Pancreas (tissue), 10 donors: ENCODE results near the gene AKAP13. TPM values are rescaled to one million over a fixed set of nuclear protein-coding genes. Genes with fewer than 3 reads are reported as not detected.

ENCODE experiments used
- ATAC-seq, 4 donors: fragments of 200-7000 bp; cut with Tn5 transposase; one replicate each; pipeline versions ENCODE4 v1.8.0 to v1.9.1; 2020; ENCODE audit warnings: mild to moderate bottlenecking in 4 of 4, moderate library complexity in 4 of 4
- DNase-seq, 6 donors: peaks; one replicate each; pipeline ENCODE4 v3.0.0-alpha.2; 2020
- FAIRE-seq: peaks from 2 replicates; lab custom pipeline; 2012; peaks lifted over from hg19 to GRCh38; lab: Jason Lieb, UNC
- H3K27ac ChIP-seq, 4 donors: fragments of 200-600 bp; sonication (generic); 1 replicate in 3 of 4; 2 replicates in 1 of 4; pipeline versions ENCODE4 v1.5.0 to v1.8.0; 2020
- H3K27me3 ChIP-seq, 4 donors: fragments of 200-600 bp; one replicate each; pipeline ENCODE4 v1.8.0; 2021
- H3K36me3 ChIP-seq, 3 donors: fragments of 200-600 bp; sonication (generic) in 1 of 3; one replicate each; pipeline versions ENCODE4 v1.5.0 to v1.8.0; 2020 to 2021
- H3K4me1 ChIP-seq, 3 donors: fragments of 200-600 bp; one replicate each; pipeline ENCODE4 v1.8.0; 2021
- H3K4me3 ChIP-seq, 4 donors: fragments of 200-600 bp; sonication (generic) in 2 of 4; one replicate each; pipeline versions ENCODE4 v1.5.0 to v1.8.0; 2020 to 2021
- H3K9me3 ChIP-seq, 4 donors: fragments of 200-600 bp; one replicate each; pipeline ENCODE4 v1.8.0; 2021
- WGBS, 2 donors: extraction: QIAGEN DNeasy Blood & Tissue Kit; methylation state at CpG; one replicate each; pipeline ENCODE4 v1.1.7; 2013; 5-methylcytosine and 5-hydroxymethylcytosine counted together
- intact Hi-C, 3 donors: fragments of 100-400 bp; cut with DNase I; formaldehyde crosslinking; loops; one replicate each; pipeline versions ENCODE4 v1.11.1 to v1.14.2; 2022
- polyA plus RNA-seq, 2 donors: library from polyadenylated mRNA; stranded (reverse); fragments of 200-250 nt; gene quantifications; one replicate each; pipeline ENCODE4 v1.2.3, GENCODE V29; 2013
- total RNA-seq, 6 donors: library from RNA; stranded (reverse); fragmentation: NEBNext Ultra II Directional in 4 of 6; extraction: Animal tissue kit (Norgen Biotek cat#: 25700) in 4 of 6; gene quantifications; one replicate each; pipeline versions ENCODE4 v1.2.1 to v1.2.4, GENCODE V29; 2021 to 2023
- TF ChIP-seq, protein P1 (sequence below), 4 donors: fragments of 200-600 bp; sonication (generic) in 3 of 4; IDR thresholded peaks; one replicate each; pipeline versions ENCODE4 v1.5.0 to v1.8.0; 2021; ENCODE audit warnings: antibody characterized with exemption in 4 of 4
- donor health status: healthy with polysubstance abuse.
- donor health status: DM: no; HTN: no; CAD: no; lungs with moderate emphysema.
- donor health status: DM: no; HTN: no; CAD: no.
- donor health status: control.
- donor health status: control.
- donor health status: Bipolar disorder and iron deficiency.
- donor health status: DM: yes; HTN: yes; CAD: no.
- donor health status: DM: no; HTN: no; CAD: no.
- donor health status: DM: no; HTN: no; CAD: no.
- donor health status: DM: yes; HTN: yes; CAD: no.

The AKAP13 gene
- total and polyA plus RNA-seq, 8 donors: 64.9 to 139 (median 89.9) TPM

DNA sequence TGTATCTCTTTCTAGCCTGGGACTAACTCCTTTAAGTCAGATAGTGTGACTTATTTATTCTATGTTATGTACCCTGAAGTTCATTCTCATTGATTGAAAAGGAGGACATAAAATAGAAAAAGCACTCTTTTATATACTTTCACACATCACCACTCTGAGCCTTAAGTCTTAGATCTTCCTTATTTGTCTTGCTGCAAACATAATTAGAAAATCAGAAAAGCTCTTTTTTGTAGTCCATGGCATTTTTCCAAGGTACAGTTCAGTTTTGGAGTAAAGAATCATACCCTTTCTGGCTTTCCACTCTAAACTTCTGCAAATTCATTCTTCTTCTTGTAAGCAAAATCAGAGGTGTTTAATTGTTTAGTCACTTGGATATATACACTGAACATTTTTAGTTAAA is 75.5 kb downstream of the AKAP13 start:
- FAIRE-seq (no peak), DNase-seq (no peak), ATAC-seq (no peak)
- Histone ChIP-seq H3K9me3 (no peaks in the 10 kb centered on the region), H3K27me3 (no peaks in the 10 kb centered on the region), H3K27ac (no peak overlapping the region), H3K4me1 (peaks cover 0 to 3% (median 0%) of the 10 kb centered on the region in 3 donors), H3K4me3 (no peak overlapping the region), H3K36me3 (no peaks in the 10 kb centered on the region)
- TF ChIP-seq, protein P1, sequence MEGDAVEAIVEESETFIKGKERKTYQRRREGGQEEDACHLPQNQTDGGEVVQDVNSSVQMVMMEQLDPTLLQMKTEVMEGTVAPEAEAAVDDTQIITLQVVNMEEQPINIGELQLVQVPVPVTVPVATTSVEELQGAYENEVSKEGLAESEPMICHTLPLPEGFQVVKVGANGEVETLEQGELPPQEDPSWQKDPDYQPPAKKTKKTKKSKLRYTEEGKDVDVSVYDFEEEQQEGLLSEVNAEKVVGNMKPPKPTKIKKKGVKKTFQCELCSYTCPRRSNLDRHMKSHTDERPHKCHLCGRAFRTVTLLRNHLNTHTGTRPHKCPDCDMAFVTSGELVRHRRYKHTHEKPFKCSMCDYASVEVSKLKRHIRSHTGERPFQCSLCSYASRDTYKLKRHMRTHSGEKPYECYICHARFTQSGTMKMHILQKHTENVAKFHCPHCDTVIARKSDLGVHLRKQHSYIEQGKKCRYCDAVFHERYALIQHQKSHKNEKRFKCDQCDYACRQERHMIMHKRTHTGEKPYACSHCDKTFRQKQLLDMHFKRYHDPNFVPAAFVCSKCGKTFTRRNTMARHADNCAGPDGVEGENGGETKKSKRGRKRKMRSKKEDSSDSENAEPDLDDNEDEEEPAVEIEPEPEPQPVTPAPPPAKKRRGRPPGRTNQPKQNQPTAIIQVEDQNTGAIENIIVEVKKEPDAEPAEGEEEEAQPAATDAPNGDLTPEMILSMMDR (IDR thresholded peaks at IDR 0.05): no peak
- intact Hi-C loops: no loop called here

DNA sequence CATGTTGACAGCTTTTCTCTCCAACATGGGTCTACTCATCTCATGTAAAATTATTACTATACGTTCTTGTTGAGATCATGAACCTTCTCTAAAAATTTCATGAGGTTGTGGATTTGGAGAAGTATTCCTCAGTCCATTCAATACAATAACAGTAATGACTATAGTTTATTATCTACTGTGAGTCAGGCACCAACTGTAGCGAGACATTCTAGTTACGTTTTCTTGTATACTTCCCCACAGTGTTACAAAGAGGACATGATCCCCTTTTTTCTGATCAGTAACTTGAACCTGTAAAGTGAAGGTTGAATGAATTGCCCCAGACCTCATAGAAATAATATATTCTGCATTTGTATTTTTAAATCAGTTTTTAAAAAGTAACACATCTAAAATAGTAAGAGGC is 76.4 kb downstream of the AKAP13 start:
- ATAC-seq (no peak), FAIRE-seq (no peak), DNase-seq (no peak)
- no peaks in the 10 kb centered on the region for H3K27me3 ChIP-seq
- H3K36me3 ChIP-seq: no peaks in the 10 kb centered on the region
- intact Hi-C loops: no loop called here
- H3K9me3 ChIP-seq: no peaks in the 10 kb centered on the region
- H3K4me1 ChIP-seq: peaks cover 0 to 3% (median 0%) of the 10 kb centered on the region in 3 donors
- no peak overlapping the region for H3K27ac ChIP-seq
- 94 to 96% methylated on average over 3 of the region's 3 CpGs for WGBS, 2 donors
- H3K4me3 ChIP-seq: no peak overlapping the region
- TF ChIP-seq, protein P1 (IDR thresholded peaks at IDR 0.05): no peak

DNA sequence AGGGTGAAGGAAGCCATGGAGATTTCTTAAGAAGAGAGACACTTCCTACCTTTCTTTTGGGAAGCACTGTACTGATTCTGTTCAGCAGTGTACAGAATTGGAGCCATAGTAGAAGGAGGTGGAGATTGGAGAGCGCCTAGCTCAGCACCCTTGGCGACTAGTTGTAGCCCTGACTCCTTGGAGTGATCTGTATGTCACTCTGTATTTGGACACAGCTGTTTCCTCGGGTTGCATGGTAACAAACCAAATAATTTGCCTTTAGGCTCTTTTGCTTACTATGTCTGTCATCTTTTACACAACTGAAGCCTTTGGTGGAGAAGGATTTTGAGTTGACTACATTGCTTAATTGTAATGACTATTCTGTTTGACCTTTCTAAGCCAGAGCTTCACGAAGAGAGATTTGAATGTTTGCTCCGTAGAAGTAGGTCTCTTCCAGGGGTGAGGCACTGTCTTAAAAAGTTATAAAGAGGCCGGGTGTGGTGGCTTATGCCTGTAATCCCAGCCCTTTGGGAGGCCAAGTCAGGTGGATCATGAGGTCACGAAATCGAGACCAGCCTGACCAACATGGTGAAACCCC is 77.1 kb downstream of the AKAP13 start:
- FAIRE-seq: no peak
- no peak overlapping the region for H3K27ac ChIP-seq

DNA sequence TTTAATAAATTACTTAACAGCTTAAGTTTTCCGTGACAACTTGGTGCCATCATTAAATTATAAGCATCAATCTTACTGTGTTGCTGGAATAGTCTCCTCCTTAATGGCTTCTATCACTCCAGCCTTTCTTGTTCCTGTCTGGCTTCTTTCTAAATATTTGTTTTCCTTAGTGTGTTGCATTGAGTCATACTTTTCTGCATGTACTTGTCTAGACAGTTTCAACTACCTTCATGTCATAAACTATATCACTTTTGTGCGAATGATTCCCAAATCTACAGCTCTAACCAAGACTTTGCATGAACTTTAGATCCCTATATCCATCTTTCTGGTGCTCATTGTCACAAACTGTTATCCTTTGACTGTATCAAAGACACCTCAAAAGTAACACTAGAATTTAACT is 78.4 kb downstream of the AKAP13 start:
- Histone ChIP-seq H3K9me3 (no peaks in the 10 kb centered on the region), H3K36me3 (no peaks in the 10 kb centered on the region), H3K4me1 (peaks cover 0 to 3% (median 0%) of the 10 kb centered on the region in 3 donors), H3K27ac (no peak overlapping the region), H3K27me3 (no peaks in the 10 kb centered on the region), H3K4me3 (no peak overlapping the region)
- WGBS, 2 donors: 95 to 98% methylated on average over 2 of the region's 2 CpGs
- TF ChIP-seq, protein P1 (IDR thresholded peaks at IDR 0.05): no peak
- FAIRE-seq: no peak
- intact Hi-C loops: no loop called here
- no peak for DNase-seq
- ATAC-seq: no peak

More for the DNA sequence above, 77.1 kb downstream of the AKAP13 start:
- Histone ChIP-seq H3K4me3 (no peak overlapping the region), H3K36me3 (no peaks in the 10 kb centered on the region), H3K9me3 (no peaks in the 10 kb centered on the region), H3K27me3 (no peaks in the 10 kb centered on the region), H3K4me1 (peaks cover 0 to 3% (median 0%) of the 10 kb centered on the region in 3 donors)
- 88 to 90% methylated on average over 8 of the region's 8 CpGs for WGBS, 2 donors
- DNase-seq (no peak), ATAC-seq (no peak)
- TF ChIP-seq, protein P1 (IDR thresholded peaks at IDR 0.05): no peak
- intact Hi-C loops: no loop called here

DNA sequence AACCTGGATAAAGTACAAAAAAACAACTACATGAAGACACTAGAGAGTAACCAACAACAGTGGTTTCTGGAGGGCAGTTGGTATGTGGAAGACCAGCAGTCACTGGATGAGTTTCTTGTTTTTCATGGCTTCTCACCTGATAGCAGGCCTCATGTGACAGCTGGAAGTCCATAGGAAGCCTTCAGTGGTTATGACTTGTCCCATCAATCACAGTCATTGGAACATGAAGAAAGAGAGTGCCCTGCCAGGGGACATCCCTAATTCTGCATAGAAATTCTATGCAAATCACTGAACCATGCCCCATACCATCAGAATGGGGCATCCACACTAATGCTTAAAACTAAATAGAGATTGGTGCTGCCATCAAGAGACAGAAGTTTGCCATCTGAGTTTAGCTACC is 81.6 kb downstream of the AKAP13 start:
- Histone ChIP-seq H3K4me3 (no peak overlapping the region), H3K27me3 (no peaks in the 10 kb centered on the region), H3K36me3 (no peaks in the 10 kb centered on the region), H3K4me1 (no peaks in the 10 kb centered on the region), H3K9me3 (no peaks in the 10 kb centered on the region), H3K27ac (no peak overlapping the region)
- DNase-seq (no peak), ATAC-seq (no peak), FAIRE-seq (no peak)
- intact Hi-C loops: no loop called here
- TF ChIP-seq, protein P1 (IDR thresholded peaks at IDR 0.05): no peak
